ENCODE data around the gene TAF1D.
"Not testable (repeated sequence)": the region's sequence is repeated elsewhere in the genome, so short reads cannot be mapped to it uniquely, and the experiment has no call there.

Gene TAF1D

DNA sequence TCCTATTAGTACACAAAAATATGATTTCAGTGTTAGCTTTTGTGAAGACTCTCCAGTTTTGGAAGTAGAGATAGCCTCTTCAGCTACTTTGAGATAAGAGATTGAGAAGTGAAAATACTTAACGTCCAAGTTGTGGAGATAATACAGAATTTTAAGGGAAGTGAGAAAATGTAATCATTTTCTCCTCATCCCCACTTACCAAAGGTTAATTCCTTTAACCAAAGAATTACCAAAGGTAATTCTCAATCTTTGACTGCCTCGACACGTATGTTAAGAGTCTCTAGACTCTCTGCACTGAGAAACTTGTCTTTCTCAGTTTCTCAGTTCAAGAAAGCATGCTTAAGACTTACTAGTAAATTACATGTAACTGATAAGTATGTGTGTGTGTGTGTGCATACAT lies 15.5 kb upstream of the TAF1D start:
- H3K4me3 ChIP-seq (ENCODE audit: low read depth, low read length) = no peak overlapping the region
- DNase-seq (ENCODE audit: low read depth) = no peak
- TF ChIP-seq, protein P1, sequence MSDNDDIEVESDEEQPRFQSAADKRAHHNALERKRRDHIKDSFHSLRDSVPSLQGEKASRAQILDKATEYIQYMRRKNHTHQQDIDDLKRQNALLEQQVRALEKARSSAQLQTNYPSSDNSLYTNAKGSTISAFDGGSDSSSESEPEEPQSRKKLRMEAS (IDR thresholded peaks at IDR 0.05; ENCODE audit: low read depth, low read length) = no peak
- TF ChIP-seq, protein P2, sequence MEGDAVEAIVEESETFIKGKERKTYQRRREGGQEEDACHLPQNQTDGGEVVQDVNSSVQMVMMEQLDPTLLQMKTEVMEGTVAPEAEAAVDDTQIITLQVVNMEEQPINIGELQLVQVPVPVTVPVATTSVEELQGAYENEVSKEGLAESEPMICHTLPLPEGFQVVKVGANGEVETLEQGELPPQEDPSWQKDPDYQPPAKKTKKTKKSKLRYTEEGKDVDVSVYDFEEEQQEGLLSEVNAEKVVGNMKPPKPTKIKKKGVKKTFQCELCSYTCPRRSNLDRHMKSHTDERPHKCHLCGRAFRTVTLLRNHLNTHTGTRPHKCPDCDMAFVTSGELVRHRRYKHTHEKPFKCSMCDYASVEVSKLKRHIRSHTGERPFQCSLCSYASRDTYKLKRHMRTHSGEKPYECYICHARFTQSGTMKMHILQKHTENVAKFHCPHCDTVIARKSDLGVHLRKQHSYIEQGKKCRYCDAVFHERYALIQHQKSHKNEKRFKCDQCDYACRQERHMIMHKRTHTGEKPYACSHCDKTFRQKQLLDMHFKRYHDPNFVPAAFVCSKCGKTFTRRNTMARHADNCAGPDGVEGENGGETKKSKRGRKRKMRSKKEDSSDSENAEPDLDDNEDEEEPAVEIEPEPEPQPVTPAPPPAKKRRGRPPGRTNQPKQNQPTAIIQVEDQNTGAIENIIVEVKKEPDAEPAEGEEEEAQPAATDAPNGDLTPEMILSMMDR (IDR thresholded peaks at IDR 0.05; ENCODE audit: low read depth, low read length) = no peak
- no peak for TF ChIP-seq MYC (IDR thresholded peaks at IDR 0.05; ENCODE audit: low read depth, low read length)
- TF ChIP-seq POLR2A (IDR thresholded peaks at IDR 0.05; ENCODE audit: extremely low read depth, insufficient read length) = no peak

DNA sequence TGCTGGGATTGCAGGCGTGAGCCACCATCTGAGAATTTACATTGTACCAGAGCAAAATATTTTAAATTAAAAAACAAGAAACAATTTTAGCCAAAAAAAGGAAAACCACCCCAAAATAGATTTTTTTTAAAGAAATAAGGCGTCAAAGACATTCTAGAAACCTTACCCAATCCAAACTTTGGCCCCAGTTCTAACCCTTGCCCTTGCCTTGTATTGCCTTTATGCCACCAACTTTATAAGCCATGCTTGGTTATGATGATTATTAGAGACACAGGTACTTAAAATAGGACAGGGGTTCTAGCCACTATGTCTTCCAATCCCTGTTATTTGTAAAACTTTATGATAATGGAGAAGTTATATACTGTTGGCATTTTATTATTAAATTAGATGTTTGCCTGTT lies 11.9 kb upstream of the TAF1D start:
- no peak overlapping the region for H3K4me3 ChIP-seq (ENCODE audit: low read depth, low read length)
- no peak for TF ChIP-seq POLR2A (IDR thresholded peaks at IDR 0.05; ENCODE audit: extremely low read depth, insufficient read length)
- TF ChIP-seq MYC (IDR thresholded peaks at IDR 0.05; ENCODE audit: low read depth, low read length) = no peak
- TF ChIP-seq, protein P2 (IDR thresholded peaks at IDR 0.05; ENCODE audit: low read depth, low read length) = no peak
- TF ChIP-seq, protein P1 (IDR thresholded peaks at IDR 0.05; ENCODE audit: low read depth, low read length) = no peak
- no peak for DNase-seq (ENCODE audit: low read depth)

DNA sequence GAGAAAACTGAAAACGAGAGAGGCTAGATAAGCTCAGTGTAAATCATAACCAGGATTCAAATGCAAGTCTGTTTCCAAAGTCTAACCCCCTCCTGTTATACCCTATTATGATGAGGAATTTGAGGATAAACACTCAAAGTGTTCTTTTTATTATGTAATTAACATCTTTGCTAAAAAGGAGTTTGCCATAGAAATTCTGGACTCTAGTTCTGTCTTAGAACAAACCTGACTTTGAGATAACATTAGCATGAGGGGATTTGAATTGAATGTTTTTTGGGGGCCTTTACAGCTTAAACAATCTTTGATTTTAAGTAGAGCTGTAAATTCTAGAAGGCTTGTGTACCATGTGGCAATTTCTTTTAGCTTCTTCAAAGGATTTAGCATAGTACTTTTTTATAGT lies 9.7 kb upstream of the TAF1D start:
- DNase-seq (ENCODE audit: low read depth) = no peak
- TF ChIP-seq, protein P1 (IDR thresholded peaks at IDR 0.05; ENCODE audit: low read depth, low read length) = no peak
- H3K4me3 ChIP-seq (ENCODE audit: low read depth, low read length) = no peak overlapping the region

DNA sequence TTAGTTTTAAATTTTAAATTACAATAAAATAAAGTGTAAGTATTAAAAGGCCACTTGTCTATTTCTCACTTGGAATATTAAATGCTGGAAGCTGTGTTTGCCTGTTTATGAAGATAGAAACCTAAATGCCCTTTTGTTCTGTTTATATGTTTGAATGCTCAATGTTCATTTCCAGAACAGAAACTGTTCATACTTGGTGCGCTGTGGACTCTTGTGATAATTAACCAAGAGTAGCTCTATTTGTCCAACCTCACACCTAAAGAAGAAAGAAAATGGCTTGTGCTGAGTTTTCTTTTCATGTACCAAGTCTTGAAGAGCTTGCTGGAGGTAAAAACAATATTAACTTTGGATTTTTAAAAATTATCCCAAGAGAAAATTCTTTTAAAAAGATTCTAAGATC lies 5.8 kb upstream of the TAF1D start:
- H3K4me3 ChIP-seq (ENCODE audit: low read depth, low read length) = no peak overlapping the region
- DNase-seq (ENCODE audit: low read depth) = no peak
- TF ChIP-seq POLR2A (IDR thresholded peaks at IDR 0.05; ENCODE audit: extremely low read depth, insufficient read length) (no peak), MYC (IDR thresholded peaks at IDR 0.05; ENCODE audit: low read depth, low read length) (no peak)
- TF ChIP-seq, protein P2 (IDR thresholded peaks at IDR 0.05; ENCODE audit: low read depth, low read length) = no peak
- TF ChIP-seq, protein P1 (IDR thresholded peaks at IDR 0.05; ENCODE audit: low read depth, low read length) = no peak

DNA sequence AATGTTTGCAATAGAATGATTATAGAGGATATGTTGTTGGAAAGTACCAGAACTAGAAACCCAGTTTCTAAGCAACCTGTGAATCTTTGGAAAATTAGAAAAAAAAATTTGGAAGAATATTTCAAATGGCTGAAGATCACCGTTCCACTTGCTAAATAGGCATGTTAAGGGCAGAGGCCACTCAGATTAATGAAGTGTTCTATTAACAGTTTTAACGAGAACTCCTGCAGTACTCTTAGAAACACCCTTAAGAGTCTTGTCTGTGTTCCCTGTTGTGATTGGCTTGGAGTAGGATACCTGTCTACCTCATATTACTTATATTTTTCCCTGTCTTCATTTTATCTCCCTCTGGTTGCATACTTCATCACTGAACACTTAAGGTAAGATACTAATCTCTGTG lies 4.8 kb upstream of the TAF1D start:
- no peak overlapping the region for H3K4me3 ChIP-seq (ENCODE audit: low read depth, low read length)
- TF ChIP-seq, protein P2 (IDR thresholded peaks at IDR 0.05; ENCODE audit: low read depth, low read length) = no peak
- no peak for TF ChIP-seq POLR2A (IDR thresholded peaks at IDR 0.05; ENCODE audit: extremely low read depth, insufficient read length)
- TF ChIP-seq MYC (IDR thresholded peaks at IDR 0.05; ENCODE audit: low read depth, low read length) = no peak
- TF ChIP-seq, protein P1 (IDR thresholded peaks at IDR 0.05; ENCODE audit: low read depth, low read length) = no peak
- no peak for DNase-seq (ENCODE audit: low read depth)

DNA sequence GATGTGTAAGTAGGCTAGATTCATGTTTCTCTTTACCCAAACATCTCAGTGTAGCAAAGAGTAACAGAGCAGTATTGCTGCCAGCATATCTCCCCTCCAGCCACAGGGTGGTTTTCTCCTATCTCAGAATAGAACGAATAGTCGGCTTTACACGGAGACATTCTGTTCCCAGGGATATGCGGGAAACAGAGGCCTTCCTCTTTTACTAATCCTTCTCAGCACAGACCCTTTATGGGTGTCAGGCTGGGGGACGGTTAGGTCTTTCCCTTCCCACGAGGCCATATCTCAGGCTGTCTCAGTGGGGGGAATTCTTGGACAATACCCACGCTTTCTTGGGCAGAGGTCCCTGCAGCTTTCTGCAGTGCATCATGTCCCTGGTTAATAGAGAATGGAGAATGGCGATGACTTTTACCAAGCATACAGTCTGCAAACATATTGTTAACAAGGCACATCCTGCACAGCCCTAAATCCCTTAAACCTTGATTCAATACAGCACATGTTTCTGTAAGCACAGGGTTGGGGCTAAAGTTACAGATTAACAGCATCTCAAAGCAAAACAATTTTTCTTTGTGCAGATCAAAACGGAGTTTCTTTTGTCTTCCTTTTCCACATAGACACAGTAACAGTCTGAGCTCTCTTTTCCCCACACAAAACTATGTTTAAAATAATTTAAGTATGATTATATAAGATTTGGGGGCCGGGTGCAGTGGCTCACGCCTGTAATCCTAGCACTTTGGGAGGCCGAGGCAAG lies 3.9 kb upstream of the TAF1D start:
- not testable (repeated sequence) for H3K4me3 ChIP-seq (ENCODE audit: low read depth, low read length); DNase-seq (ENCODE audit: low read depth)

DNA sequence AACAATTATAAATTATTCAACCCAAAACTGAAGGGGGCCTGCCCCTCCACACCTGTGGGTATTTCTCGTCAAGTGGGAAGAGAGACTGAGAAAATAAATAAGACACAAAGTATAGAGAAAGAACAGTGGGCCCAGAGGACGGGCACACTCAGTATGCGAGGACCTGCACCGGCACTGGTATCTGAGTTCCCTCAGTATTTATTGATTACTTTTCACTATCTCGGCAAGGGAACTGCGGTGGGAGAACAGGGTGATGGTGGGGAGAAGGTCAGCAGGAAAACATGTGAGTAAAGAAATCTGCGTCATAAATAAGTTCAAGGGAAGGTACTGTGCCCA lies 3.3 kb upstream of the TAF1D start:
- TF ChIP-seq, protein P1 (IDR thresholded peaks at IDR 0.05; ENCODE audit: low read depth, low read length) = no peak
- DNase-seq (ENCODE audit: low read depth) = no peak
- no peak overlapping the region for H3K4me3 ChIP-seq (ENCODE audit: low read depth, low read length)
